Cardiac fibroblast (primary cell): ENCODE data around the gene KATNBL1.
A peak's percentile ranks its signal among the peaks of the same experiment; 100 is the strongest.
"Not testable (repeated sequence)": the region's sequence is repeated elsewhere in the genome, so short reads cannot be mapped to it uniquely, and the experiment has no call there.

Experiments
- DNase-seq, 2 donors: peaks; one replicate each; pipeline versions ENCODE4 v3.0.0 to v3.0.0-alpha.2; 2010; ENCODE audit warnings: low read depth in 2 of 2
- H3K4me3 ChIP-seq, 2 donors: replicated peaks in 1 of 2; 1 replicate in 1 of 2; 2 replicates in 1 of 2; pipeline ENCODE4 v1.5.1; 2011; ENCODE audit warnings: low read depth in 2 of 2, low read length in 2 of 2, mild to moderate bottlenecking in 2 of 2, moderate library complexity in 1 of 2
- TF ChIP-seq, protein P1 (sequence below): IDR thresholded peaks from one replicate; pipeline ENCODE4 v1.5.1; 2011; ENCODE audit warnings: low read depth, mild to moderate bottlenecking, low read length, inconsistent platforms

Gene KATNBL1

GRCh38 chr15:34203936-34204335, 6.0 kb downstream of the KATNBL1 start:
- H3K4me3 ChIP-seq, result no peak overlapping the region
- DNase-seq, result no peak
- TF ChIP-seq, protein P1, sequence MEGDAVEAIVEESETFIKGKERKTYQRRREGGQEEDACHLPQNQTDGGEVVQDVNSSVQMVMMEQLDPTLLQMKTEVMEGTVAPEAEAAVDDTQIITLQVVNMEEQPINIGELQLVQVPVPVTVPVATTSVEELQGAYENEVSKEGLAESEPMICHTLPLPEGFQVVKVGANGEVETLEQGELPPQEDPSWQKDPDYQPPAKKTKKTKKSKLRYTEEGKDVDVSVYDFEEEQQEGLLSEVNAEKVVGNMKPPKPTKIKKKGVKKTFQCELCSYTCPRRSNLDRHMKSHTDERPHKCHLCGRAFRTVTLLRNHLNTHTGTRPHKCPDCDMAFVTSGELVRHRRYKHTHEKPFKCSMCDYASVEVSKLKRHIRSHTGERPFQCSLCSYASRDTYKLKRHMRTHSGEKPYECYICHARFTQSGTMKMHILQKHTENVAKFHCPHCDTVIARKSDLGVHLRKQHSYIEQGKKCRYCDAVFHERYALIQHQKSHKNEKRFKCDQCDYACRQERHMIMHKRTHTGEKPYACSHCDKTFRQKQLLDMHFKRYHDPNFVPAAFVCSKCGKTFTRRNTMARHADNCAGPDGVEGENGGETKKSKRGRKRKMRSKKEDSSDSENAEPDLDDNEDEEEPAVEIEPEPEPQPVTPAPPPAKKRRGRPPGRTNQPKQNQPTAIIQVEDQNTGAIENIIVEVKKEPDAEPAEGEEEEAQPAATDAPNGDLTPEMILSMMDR, result no peak

- no peak for DNase-seq
- H3K4me3 ChIP-seq, result no peak overlapping the region
- TF ChIP-seq, protein P1, result no peak
Observed at GRCh38 chr15:34203305-34203704, 6.6 kb downstream of the KATNBL1 start.

GRCh38 chr15:34193272-34193671, 16.6 kb downstream of the KATNBL1 start:
- not testable (repeated sequence) for DNase-seq, H3K4me3 ChIP-seq

- TF ChIP-seq, protein P1, result no peak
- peak in 1 of 2 donors; percentile 22 for DNase-seq
- H3K4me3 ChIP-seq, result no peak overlapping the region
Observed at GRCh38 chr15:34188711-34189110, 21.2 kb downstream of the KATNBL1 start.

DNA sequence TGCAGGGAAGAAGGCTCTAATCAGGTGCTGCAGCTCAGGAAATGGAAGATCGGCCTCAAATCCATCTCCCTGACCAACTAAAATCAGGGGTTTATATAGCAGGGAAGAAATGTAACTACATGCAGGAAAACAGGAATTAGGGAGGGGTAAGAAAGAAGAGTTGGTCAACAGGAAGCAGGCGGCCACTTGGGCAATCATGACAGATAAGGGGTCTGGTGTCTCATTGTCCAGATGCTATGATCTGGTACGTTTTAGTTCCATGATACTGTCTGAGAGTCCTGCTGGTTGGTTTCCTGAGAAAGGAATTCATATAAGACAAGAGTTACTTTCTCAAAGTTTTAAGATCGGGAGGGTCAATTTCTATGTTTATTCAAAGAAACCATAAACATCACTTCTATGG, 24.2 kb downstream of the KATNBL1 start:
- TF ChIP-seq, protein P1, result no peak
- H3K4me3 ChIP-seq, result no peak overlapping the region
- peak; percentile 23 to 47 for DNase-seq

GRCh38 chr15:34182942-34183341, 27.0 kb downstream of the KATNBL1 start:
- no peak for DNase-seq
- TF ChIP-seq, protein P1, result no peak
- H3K4me3 ChIP-seq, result no peak overlapping the region

DNA sequence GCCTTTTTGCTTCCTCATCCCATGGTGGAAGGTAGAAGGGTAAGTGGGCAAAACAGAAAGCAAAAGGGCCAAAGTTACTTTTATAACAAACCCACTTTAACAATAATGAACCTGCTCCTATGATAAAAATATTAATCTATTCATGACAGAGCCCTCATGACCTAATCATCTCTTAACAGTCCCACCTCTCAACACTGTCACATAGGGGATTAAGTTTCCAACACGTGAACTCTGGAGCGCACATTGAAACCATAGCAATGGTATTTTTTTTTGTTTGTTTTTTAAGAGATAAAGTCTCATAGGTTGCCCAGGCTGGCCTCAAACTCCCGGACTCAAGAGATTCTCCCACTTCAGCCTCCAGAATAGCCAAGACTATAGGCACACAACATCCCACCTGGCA, 30.7 kb downstream of the KATNBL1 start:
- no peak for DNase-seq
- H3K4me3 ChIP-seq, result no peak overlapping the region
- TF ChIP-seq, protein P1, result no peak

GRCh38 chr15:34165987-34166573, 43.8 kb downstream of the KATNBL1 start:
- DNase-seq, H3K4me3 ChIP-seq: not testable (repeated sequence)
